ENCODE results near the gene HINT3. TPM values are rescaled to one million over a fixed set of nuclear protein-coding genes. Genes with fewer than 3 reads are reported as not detected.

HINT3 gene
- total RNA-seq, 2 donors from 2014 or later: 22.5 to 28.4 TPM

Other genes with a start within 250 kb of the HINT3 start
- gene HEY2, start 207.1 kb upstream of the HINT3 start, total RNA-seq: 10 to 100 TPM in 1 of 2 donors, 1 to 10 TPM in 1; 9.2 to 11.3 TPM
- 10 to 100 TPM; 41.5 to 43.3 TPM for gene NCOA7, start 165.8 kb upstream of the HINT3 start, total RNA-seq
- 10 to 100 TPM; 19.8 to 22.4 TPM for gene TRMT11, start 29.8 kb downstream of the HINT3 start, total RNA-seq

Data from posterior vena cava (tissue), 2 donors.